Measurements from ENCODE around the gene FAM200C.

Gene FAM200C

DNA sequence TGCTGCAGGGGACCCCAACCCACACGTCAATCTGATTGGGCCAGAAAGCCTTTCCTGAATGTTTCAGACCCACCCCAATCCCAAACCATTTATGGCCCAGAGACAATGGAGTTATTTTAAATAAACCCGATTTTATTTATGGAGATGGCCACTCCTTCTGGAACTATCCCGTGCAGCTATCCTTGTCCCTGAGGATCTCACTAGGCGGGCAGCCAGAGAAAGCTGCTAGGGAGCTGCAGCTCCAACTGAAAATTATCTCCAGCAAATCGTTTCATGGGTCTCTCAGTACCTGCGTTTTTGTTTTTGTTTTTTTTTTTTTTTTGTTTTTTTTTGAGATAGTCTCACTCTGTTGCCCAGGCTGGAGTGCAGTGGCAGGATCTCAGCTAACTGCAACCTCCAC is 52.4 kb downstream of the FAM200C start:
- no peak for DNase-seq (ENCODE audit: low spot score)
- POLR2A ChIA-PET (ENCODE audit: low non-redundant PET), result no interaction called here
- no peak for TF ChIP-seq CTCF (conservative IDR thresholded peaks at IDR 0.05; ENCODE audit: low read depth)
- CTCF ChIA-PET, result interaction anchor here (0.5 to 1.0 kb wide), 3 partner anchors 14 to 326 kb away, joined by 3 to 5 read pairs (median 3); no protein-coding TSS in a partner anchor
- H3K27ac ChIP-seq, result no peak overlapping the region
